HG02588 (cell line): ENCODE measurements around the gene TEAD1.

ENCODE experiments used
- ATAC-seq: cut with Tn5 transposase; IDR thresholded peaks from one replicate; pipeline ENCODE4 v1.9.1; 2021; ENCODE audit warnings: mild to moderate bottlenecking, moderate library complexity; ENCODE audit not compliant: unreplicated experiment

The TEAD1 gene

GRCh38 chr11:12761029-12761428 lies 86.8 kb downstream of the TEAD1 start:
- no peak for ATAC-seq

GRCh38 chr11:12762278-12762677 lies 88.1 kb downstream of the TEAD1 start:
- no peak for ATAC-seq

GRCh38 chr11:12762696-12763324 lies 88.6 kb downstream of the TEAD1 start:
- no peak for ATAC-seq

GRCh38 chr11:12764187-12764914 lies 90.1 kb downstream of the TEAD1 start:
- no peak for ATAC-seq

GRCh38 chr11:12765428-12765827 lies 91.2 kb downstream of the TEAD1 start:
- no peak for ATAC-seq

- ATAC-seq, result no peak
Measured at GRCh38 chr11:12767027-12767426, 92.8 kb downstream of the TEAD1 start.

- no peak for ATAC-seq
Measured at GRCh38 chr11:12767577-12767976, 93.4 kb downstream of the TEAD1 start.

- ATAC-seq, result peak; percentile 53
Measured at GRCh38 chr11:12768726-12769673, 94.8 kb downstream of the TEAD1 start.

GRCh38 chr11:12769834-12770345 lies 95.7 kb downstream of the TEAD1 start:
- no peak for ATAC-seq

- ATAC-seq, result no peak
Measured at GRCh38 chr11:12770435-12770834, 96.2 kb downstream of the TEAD1 start.

GRCh38 chr11:12770966-12771597 lies 96.9 kb downstream of the TEAD1 start:
- ATAC-seq, result no peak

- ATAC-seq, result no peak
Measured at GRCh38 chr11:12771875-12772274, 97.7 kb downstream of the TEAD1 start.

- no peak for ATAC-seq
Measured at GRCh38 chr11:12772324-12772723, 98.1 kb downstream of the TEAD1 start.

- ATAC-seq, result no peak
Measured at GRCh38 chr11:12773591-12773990, 99.4 kb downstream of the TEAD1 start.

GRCh38 chr11:12775955-12776354 lies 101.7 kb downstream of the TEAD1 start:
- ATAC-seq, result no peak

GRCh38 chr11:12777208-12777874 lies 103.1 kb downstream of the TEAD1 start:
- no peak for ATAC-seq

GRCh38 chr11:12778240-12778905 lies 104.2 kb downstream of the TEAD1 start:
- no peak for ATAC-seq

- no peak for ATAC-seq
Measured at GRCh38 chr11:12783765-12784164, 109.5 kb downstream of the TEAD1 start.

- no peak for ATAC-seq
Measured at GRCh38 chr11:12784445-12784844, 110.2 kb downstream of the TEAD1 start.

GRCh38 chr11:12784987-12785386 lies 110.8 kb downstream of the TEAD1 start:
- no peak for ATAC-seq
